ENCODE results near the gene FXN.
"Not testable (repeated sequence)": the region's sequence is repeated elsewhere in the genome, so short reads cannot be mapped to it uniquely, and the experiment has no call there.

Gene FXN

GRCh38 chr9:69035438-69036308 is at the start of gene FXN:
TSS of gene FXN (plus strand) at chr9:69035752. CDS start at chr9:69035783, 31 bp downstream.
- DNase-seq, result peak; percentile 82

- DNase-seq, result not testable (repeated sequence)
These were observed 48.6 kb upstream of the FXN start for GRCh38 chr9:68986949-68987348.

GRCh38 chr9:68991457-68991856 is 44.1 kb upstream of the FXN start:
- no peak for DNase-seq

GRCh38 chr9:68995776-68996175 is 39.8 kb upstream of the FXN start:
- DNase-seq, result no peak

- peak; percentile 70 for DNase-seq
These were observed 39.1 kb upstream of the FXN start for GRCh38 chr9:68996462-68996861.

GRCh38 chr9:68997666-68998065 is 37.9 kb upstream of the FXN start:
- peak; percentile 91 for DNase-seq

- DNase-seq, result no peak
These were observed 37.2 kb upstream of the FXN start for GRCh38 chr9:68998385-68998784.

GRCh38 chr9:68998812-68999211 is 36.7 kb upstream of the FXN start:
- no peak for DNase-seq

GRCh38 chr9:68999393-69000105 is 36.0 kb upstream of the FXN start:
- DNase-seq, result peak; percentile 87

- DNase-seq, result no peak
These were observed 33.6 kb upstream of the FXN start for GRCh38 chr9:69001921-69002320.

GRCh38 chr9:69003051-69003450 is 32.5 kb upstream of the FXN start:
- DNase-seq, result no peak

GRCh38 chr9:69004836-69005235 is 30.7 kb upstream of the FXN start:
- no peak for DNase-seq

GRCh38 chr9:69009708-69010107 is 25.8 kb upstream of the FXN start:
- no peak for DNase-seq

GRCh38 chr9:69012696-69013381 is 22.7 kb upstream of the FXN start:
- DNase-seq, result no peak

- no peak for DNase-seq
These were observed 22.2 kb upstream of the FXN start for GRCh38 chr9:69013382-69013727.

GRCh38 chr9:69014013-69014412 is 21.5 kb upstream of the FXN start, which contains the start of gene PRKACG:
TSS of gene PRKACG (minus strand) at chr9:69014113. CDS start at chr9:69014092, 21 bp downstream.
- no peak for DNase-seq

- DNase-seq, result no peak
These were observed 19.1 kb upstream of the FXN start for GRCh38 chr9:69016191-69017096.

- no peak for DNase-seq
These were observed 16.8 kb upstream of the FXN start for GRCh38 chr9:69018737-69019136.

GRCh38 chr9:69019808-69020207 is 15.7 kb upstream of the FXN start:
- no peak for DNase-seq

- DNase-seq, result no peak
These were observed 15.0 kb upstream of the FXN start for GRCh38 chr9:69020301-69021145.

- no peak for DNase-seq
These were observed 11.9 kb upstream of the FXN start for GRCh38 chr9:69023650-69024049.

Measured in NCI-H82 (cell line).